GM12891 (cell line): ENCODE results near the gene ARHGEF18.

Source experiments
- POLR2A ChIP-seq: IDR thresholded peaks from 2 replicates; pipeline ENCODE4 v1.6.1; 2011; ENCODE audit warnings: low read depth, low read length, control low read depth
- POLR2AphosphoS5 ChIP-seq: IDR thresholded peaks from 2 replicates; pipeline ENCODE4 v1.6.1; 2011; ENCODE audit warnings: low read depth, low read length, control low read depth
- POU2F2 ChIP-seq: IDR thresholded peaks from 2 replicates; pipeline ENCODE4 v1.6.1; 2011; ENCODE audit warnings: low read depth, mild to moderate bottlenecking, control low read depth, low read length, moderate library complexity
- SPI1 ChIP-seq: IDR thresholded peaks from 2 replicates; pipeline ENCODE4 v1.6.1; 2011; ENCODE audit warnings: low read depth, low read length, control low read depth
- TAF1 ChIP-seq: IDR thresholded peaks from 2 replicates; pipeline ENCODE4 v1.6.1; 2011; ENCODE audit warnings: low read depth, low read length, control low read depth

- no peak for TF ChIP-seq POLR2AphosphoS5
- TF ChIP-seq SPI1 = no peak
- TF ChIP-seq TAF1 = no peak
- no peak for TF ChIP-seq POLR2A
- TF ChIP-seq POU2F2 = no peak
Measured at GRCh38 chr19:7371001-7371400, 22.3 kb downstream of the ARHGEF18 start.
